Loucy (cell line): ENCODE results near the gene SLX4IP.
A peak's percentile ranks its signal among the peaks of the same experiment; 100 is the strongest.

Experiments
- H2AFZ ChIP-seq: fragments of 200-600 bp; sonication (generic); 2 replicates; pipeline ENCODE4 v1.6.0; 2016; ENCODE audit warnings: antibody characterized with exemption, mild to moderate bottlenecking, low read length, moderate library complexity
- H3F3A ChIP-seq: fragments of 200-600 bp; 2 replicates; pipeline ENCODE4 v1.6.0; 2016; ENCODE audit warnings: antibody characterized with exemption, low read depth, mild to moderate bottlenecking
- H3K27me3 ChIP-seq: fragments of 200-600 bp; sonication (generic); 2 replicates; pipeline ENCODE4 v1.6.1; 2014; ENCODE audit warnings: low read length, mild to moderate bottlenecking; ENCODE audit not compliant: insufficient read depth, poor library complexity, severe bottlenecking
- H3K36me3 ChIP-seq: fragments of 200-600 bp; sonication (generic); 2 replicates; pipeline ENCODE4 v1.6.1; 2016; ENCODE audit warnings: low read length; ENCODE audit not compliant: insufficient read depth
- H3K4me1 ChIP-seq: fragments of 200-600 bp; sonication (generic); 2 replicates; pipeline ENCODE4 v1.5.1; 2014; ENCODE audit warnings: low read length, mild to moderate bottlenecking; ENCODE audit not compliant: insufficient read depth, poor library complexity, severe bottlenecking
- H3K4me2 ChIP-seq: fragments of 200-600 bp; sonication (generic); 2 replicates; pipeline ENCODE4 v1.6.0; 2014; ENCODE audit warnings: antibody characterized with exemption, low read length, low read depth, mild to moderate bottlenecking; ENCODE audit not compliant: poor library complexity, severe bottlenecking
- H3K4me3 ChIP-seq: fragments of 200-600 bp; sonication (generic); 2 replicates; pipeline ENCODE4 v1.5.1; 2014; ENCODE audit warnings: low read length, mild to moderate bottlenecking, mixed read lengths; ENCODE audit not compliant: poor library complexity, severe bottlenecking
- H3K79me2 ChIP-seq: fragments of 200-600 bp; sonication (generic); 2 replicates; pipeline ENCODE4 v1.6.1; 2014; ENCODE audit warnings: low read length; ENCODE audit not compliant: insufficient read depth
- H3K9ac ChIP-seq: fragments of 200-600 bp; sonication (generic); 2 replicates; pipeline ENCODE4 v1.6.0; 2014; ENCODE audit warnings: mild to moderate bottlenecking, low read depth, low read length, moderate library complexity; ENCODE audit not compliant: poor library complexity, severe bottlenecking
- H3K9me2 ChIP-seq: fragments of 200-600 bp; sonication (generic); replicated peaks from 2 replicates; pipeline ENCODE4 v1.6.1; 2016; ENCODE audit warnings: low read depth, low read length, mixed read lengths
- H3K9me3 ChIP-seq: fragments of 200-600 bp; sonication (generic); 2 replicates; pipeline ENCODE4 v1.6.1; 2014; ENCODE audit warnings: mild to moderate bottlenecking, antibody characterized with exemption, low read length, low read depth; ENCODE audit not compliant: insufficient read depth
- H4K20me1 ChIP-seq: fragments of 200-600 bp; sonication (generic); 2 replicates; pipeline ENCODE4 v1.6.0; 2014; ENCODE audit warnings: antibody characterized with exemption, low read length, mild to moderate bottlenecking; ENCODE audit not compliant: insufficient read depth, poor library complexity, severe bottlenecking
- EZH2phosphoT487 ChIP-seq: fragments of 200-600 bp; IDR thresholded peaks from 2 replicates; pipeline ENCODE4 v1.6.1; 2018; ENCODE audit warnings: antibody characterized with exemption, mild to moderate bottlenecking, moderate library complexity, borderline replicate concordance
- TF ChIP-seq, protein P1 (sequence below): fragments of 200-600 bp; sonication (generic); conservative IDR thresholded peaks from 2 replicates; pipeline ENCODE4 v1.5.1; 2014; ENCODE audit warnings: mild to moderate bottlenecking, antibody characterized with exemption, low read length

The SLX4IP gene

DNA sequence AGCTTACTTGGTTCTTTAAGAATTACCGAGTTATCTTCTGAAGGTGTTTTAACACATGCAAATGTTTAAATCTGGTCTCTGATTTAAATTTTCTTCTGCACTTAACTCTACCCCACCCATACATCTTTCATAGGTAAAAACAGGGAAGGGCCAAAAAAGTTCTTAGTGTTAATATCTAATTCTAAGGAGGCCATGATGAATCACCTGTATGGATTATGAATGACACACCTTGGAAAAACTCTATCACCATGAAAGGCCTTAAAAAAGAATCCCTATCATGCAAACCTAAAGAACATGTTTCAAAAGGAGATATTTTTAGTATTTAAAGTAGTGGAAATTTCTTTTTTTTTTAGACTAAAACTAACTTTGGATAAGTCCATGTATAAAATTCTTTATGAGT lies 54.7 kb downstream of the SLX4IP start:
- Histone ChIP-seq H3K9me3 (no peaks in the 10 kb centered on the region), H3K27me3 (no peaks in the 10 kb centered on the region), H4K20me1 (no peaks in the 10 kb centered on the region), H3K9ac (no peak overlapping the region), H3K9me2 (no peaks in the 10 kb centered on the region), H3K4me3 (no peak overlapping the region), H3K36me3 (no peaks in the 10 kb centered on the region), H3K79me2 (peaks cover 24% of the 10 kb centered on the region), H3K4me1 (peaks cover 59% of the 10 kb centered on the region), H2AFZ (no peak overlapping the region), H3K4me2 (peak overlapping the region; percentile 3), H3F3A (0 out of 2 replicates have a peak, but pooled peaks cover 3% of the 10 kb centered on the region)
- no peak for TF ChIP-seq EZH2phosphoT487
- TF ChIP-seq, protein P1, sequence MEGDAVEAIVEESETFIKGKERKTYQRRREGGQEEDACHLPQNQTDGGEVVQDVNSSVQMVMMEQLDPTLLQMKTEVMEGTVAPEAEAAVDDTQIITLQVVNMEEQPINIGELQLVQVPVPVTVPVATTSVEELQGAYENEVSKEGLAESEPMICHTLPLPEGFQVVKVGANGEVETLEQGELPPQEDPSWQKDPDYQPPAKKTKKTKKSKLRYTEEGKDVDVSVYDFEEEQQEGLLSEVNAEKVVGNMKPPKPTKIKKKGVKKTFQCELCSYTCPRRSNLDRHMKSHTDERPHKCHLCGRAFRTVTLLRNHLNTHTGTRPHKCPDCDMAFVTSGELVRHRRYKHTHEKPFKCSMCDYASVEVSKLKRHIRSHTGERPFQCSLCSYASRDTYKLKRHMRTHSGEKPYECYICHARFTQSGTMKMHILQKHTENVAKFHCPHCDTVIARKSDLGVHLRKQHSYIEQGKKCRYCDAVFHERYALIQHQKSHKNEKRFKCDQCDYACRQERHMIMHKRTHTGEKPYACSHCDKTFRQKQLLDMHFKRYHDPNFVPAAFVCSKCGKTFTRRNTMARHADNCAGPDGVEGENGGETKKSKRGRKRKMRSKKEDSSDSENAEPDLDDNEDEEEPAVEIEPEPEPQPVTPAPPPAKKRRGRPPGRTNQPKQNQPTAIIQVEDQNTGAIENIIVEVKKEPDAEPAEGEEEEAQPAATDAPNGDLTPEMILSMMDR, result no peak

DNA sequence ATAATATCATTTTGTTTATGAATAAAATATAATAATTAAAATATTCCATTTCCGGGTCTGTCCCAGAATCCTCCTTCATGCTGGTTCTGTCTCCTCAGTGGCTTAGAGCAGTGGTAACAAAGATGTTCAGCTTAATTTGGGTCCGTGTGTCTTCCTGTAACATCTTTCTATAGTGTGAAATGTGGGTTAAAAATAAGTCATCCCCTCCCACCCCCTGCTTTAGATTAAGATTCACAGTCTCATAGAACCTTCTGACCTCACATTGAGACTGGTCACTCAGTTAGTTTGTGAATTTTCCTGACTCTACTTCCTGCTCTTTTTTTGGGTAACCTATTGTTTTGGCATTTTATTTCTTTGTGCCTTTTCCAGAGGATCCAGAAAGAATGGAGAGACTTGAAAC lies 55.2 kb downstream of the SLX4IP start:
- peaks cover 19% of the 10 kb centered on the region for H3K79me2 ChIP-seq
- 0 out of 2 replicates have a peak, but pooled peaks cover 3% of the 10 kb centered on the region for H3F3A ChIP-seq

DNA sequence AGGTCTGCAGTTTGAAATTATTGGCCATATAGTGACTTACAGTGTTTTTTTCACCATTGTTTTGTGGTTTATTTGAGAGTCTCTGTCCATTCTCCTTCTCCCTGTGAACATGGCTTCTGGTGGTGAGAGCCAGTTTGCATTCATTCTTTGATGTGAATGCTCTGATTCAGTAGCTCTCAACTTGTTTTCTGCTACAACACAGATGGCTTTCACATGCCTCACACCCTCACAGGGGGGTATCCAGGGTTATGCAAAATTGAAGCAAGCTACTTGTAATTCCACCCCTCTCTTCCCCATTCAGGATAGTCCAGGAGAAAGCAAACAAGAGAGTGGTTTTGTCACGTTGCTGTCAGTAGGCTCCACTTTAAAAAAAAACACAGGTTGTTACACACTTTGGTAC lies 55.6 kb downstream of the SLX4IP start:
- Histone ChIP-seq H3K9ac (no peak overlapping the region), H2AFZ (peak overlapping the region; percentile 66), H3K79me2 (peaks cover 19% of the 10 kb centered on the region), H3K9me2 (no peaks in the 10 kb centered on the region), H4K20me1 (no peaks in the 10 kb centered on the region), H3K4me1 (peaks cover 67% of the 10 kb centered on the region), H3F3A (0 out of 2 replicates have a peak, but pooled peaks cover 3% of the 10 kb centered on the region), H3K36me3 (no peaks in the 10 kb centered on the region), H3K9me3 (no peaks in the 10 kb centered on the region), H3K4me2 (peak overlapping the region; percentile 16), H3K27me3 (no peaks in the 10 kb centered on the region), H3K4me3 (no peak overlapping the region)
- TF ChIP-seq, protein P1, result no peak
- TF ChIP-seq EZH2phosphoT487, result no peak

More for the DNA sequence above, 55.2 kb downstream of the SLX4IP start:
- Histone ChIP-seq H3K4me2 (peak overlapping the region; percentile 16), H3K4me1 (peaks cover 63% of the 10 kb centered on the region), H2AFZ (peak overlapping the region; percentile 66; the same call in 1 of the 2 replicates), H3K4me3 (no peak overlapping the region), H3K9me2 (no peaks in the 10 kb centered on the region), H3K9me3 (no peaks in the 10 kb centered on the region), H3K36me3 (no peaks in the 10 kb centered on the region), H4K20me1 (no peaks in the 10 kb centered on the region), H3K27me3 (no peaks in the 10 kb centered on the region), H3K9ac (no peak overlapping the region)
- TF ChIP-seq EZH2phosphoT487, result no peak
- TF ChIP-seq, protein P1, result no peak
